ENCODE data around the gene LGR6.
A peak's percentile ranks its signal among the peaks of the same experiment; 100 is the strongest.
"Not testable (repeated sequence)": the region's sequence is repeated elsewhere in the genome, so short reads cannot be mapped to it uniquely, and the experiment has no call there.

The LGR6 gene

DNA sequence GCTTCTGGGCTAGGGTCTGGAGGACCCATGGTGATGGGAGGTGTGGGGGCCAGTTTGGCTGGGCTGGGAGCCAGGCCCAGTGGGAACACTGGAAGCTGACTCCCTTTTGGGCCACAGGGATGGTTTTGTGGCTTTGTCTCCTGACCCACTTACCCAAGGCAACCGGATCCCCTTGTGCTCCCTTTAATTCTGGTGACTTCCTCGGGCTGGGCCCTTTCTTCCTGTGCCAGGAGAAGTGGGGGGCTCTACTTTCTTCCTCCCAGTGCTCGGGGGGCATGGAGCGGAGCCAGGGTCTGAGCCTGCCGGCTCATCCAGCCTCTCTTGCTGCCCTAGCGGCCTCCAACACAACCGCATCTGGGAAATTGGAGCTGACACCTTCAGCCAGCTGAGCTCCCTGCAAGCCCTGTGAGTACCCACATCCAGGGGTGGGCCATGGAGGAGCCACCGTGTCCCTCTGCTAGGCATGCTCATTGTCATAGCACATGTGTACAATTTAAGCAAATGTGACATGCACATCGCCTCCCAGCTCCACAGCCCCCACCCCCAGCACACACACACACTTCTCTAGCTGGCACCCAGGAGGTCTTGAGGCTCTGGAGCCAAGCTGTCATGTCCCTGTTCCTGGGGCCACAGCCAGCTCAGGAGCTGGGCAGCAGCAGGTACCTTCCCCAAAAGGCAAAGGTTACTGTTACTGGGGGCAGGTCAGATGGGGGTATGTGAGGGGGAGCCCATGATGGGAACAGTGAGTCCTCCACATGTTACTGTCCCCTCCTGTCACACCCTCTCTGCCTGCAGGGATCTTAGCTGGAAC is 113.1 kb downstream of the LGR6 start:
- DNase-seq: no peak

DNA sequence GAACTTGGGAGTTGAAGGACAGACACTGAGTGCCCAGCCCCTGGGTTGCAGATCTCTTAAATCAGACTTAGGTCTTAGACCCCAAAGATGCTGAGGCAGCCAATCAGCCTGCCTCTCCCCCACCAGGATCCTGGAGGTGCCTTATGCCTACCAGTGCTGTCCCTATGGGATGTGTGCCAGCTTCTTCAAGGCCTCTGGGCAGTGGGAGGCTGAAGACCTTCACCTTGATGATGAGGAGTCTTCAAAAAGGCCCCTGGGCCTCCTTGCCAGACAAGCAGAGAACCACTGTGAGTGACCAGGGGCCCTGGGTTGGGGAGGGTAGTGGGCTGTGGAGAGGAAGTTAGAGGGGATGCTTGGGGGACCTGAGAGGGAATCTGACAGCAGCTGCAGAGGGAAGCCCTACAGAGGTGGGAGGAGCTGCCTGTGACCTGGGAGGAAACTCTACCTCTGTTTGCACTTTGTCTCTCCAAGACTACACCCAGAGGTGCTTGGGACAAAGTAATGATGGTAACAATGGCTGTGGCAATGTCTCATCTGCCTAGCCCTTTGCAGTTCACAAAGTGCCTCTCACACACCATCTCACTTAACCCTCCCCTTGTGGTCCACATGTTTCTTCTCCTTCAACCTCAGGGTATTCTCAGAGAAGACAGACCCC is 116.6 kb downstream of the LGR6 start:
- DNase-seq: no peak

DNA sequence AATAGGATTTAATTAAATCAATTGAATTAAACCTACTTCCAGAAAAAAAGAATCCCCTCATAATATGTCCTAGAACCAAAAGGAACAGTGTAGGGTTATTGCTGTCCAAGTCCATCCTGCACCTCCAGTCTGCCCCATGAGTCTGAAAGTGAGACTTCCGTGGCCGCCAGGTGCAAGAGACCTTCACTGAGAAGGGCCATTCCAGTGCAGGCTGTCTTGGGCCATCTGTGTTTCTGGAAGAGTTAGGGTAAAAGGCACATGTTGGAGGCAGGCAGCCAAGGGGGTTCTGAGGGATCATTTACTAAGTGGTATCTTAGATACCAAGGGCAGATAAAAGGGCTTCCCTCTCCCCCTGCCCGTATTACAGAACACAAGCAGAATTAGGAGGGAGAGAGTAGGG is 117.1 kb downstream of the LGR6 start:
- DNase-seq: no peak

DNA sequence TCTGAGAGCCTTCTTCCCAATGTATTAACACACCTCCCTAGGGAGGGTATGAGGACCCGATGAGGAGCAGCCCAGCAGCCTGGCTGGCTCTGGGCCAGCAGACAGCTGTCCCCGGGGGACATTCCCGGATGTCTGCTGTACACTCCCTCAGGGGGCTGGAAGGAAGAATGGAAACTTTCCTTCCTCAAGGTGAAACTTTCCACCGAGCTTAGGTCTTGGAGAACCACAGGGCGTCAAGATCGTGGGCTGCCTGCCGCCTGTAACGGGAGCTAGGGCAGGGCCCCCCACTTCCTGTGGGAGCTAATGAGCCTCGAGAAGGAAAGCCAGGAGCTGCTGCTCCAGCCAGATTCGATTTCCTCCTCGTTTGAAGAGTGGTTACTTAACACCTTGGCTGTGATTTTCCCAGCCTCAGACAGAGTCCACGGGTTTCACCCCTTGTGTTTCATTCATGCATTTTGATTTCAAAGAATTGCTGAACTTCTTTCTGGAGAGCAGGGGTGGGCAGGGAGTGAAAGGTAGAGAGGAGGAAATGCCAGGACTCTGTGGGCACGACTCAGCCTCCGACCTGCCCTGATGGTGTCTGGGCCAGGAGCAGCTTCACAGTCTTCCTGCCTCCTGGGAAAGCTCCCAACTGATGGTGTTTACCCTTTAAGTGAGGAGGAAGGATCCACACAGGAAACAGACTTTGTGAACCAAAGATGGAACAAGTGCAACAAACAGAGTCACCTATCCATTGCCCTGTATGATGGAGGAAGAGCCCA is 118.5 kb downstream of the LGR6 start:
- DNase-seq: no peak

DNA sequence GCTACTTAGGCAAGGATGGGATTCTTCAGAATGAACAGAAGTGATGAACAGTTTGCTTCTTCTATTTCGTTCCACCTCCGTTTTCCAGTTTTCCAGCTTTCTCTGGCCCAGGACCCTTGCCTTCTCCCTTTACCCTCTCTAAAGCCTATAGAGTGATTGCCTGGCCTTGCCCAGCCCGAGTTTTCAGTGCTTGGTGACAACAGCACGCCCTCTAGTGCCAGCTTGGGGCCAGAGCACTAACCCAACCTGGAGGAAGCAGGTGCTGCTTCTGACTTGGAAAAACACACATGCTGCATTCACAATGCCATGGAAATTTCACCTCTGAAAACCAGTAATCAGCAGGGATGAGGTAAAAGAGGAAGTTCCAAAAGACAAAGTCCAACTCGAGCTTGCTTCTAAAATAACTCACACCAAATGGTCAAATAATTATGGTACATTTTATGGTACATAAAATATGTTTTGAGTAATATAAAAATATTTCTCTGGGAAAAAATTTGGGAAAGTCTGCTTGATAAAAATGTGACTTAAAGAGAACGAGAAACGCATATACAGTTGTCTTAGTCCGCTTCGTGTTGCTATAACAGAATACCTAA is 122.1 kb downstream of the LGR6 start:
- DNase-seq: peak; percentile 66

DNA sequence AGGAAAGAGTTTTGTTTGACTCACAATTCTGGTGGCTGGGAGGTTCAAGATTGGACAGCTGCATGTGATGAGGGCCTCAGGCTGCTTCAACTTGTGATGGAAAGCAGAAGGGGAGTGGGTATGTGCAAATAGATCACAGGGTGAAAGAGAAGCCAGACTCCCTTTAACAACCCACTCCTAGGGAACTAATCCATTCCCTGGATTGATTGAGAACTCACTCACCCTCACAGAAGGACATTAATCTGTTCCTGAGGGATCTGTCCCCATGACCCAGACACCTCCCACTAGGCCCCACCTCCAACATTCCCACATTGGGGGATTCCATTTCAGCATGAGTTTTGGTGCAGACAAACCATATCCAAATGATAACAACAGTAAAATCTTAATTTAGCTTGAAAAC is 122.6 kb downstream of the LGR6 start:
- no peak for DNase-seq

DNA sequence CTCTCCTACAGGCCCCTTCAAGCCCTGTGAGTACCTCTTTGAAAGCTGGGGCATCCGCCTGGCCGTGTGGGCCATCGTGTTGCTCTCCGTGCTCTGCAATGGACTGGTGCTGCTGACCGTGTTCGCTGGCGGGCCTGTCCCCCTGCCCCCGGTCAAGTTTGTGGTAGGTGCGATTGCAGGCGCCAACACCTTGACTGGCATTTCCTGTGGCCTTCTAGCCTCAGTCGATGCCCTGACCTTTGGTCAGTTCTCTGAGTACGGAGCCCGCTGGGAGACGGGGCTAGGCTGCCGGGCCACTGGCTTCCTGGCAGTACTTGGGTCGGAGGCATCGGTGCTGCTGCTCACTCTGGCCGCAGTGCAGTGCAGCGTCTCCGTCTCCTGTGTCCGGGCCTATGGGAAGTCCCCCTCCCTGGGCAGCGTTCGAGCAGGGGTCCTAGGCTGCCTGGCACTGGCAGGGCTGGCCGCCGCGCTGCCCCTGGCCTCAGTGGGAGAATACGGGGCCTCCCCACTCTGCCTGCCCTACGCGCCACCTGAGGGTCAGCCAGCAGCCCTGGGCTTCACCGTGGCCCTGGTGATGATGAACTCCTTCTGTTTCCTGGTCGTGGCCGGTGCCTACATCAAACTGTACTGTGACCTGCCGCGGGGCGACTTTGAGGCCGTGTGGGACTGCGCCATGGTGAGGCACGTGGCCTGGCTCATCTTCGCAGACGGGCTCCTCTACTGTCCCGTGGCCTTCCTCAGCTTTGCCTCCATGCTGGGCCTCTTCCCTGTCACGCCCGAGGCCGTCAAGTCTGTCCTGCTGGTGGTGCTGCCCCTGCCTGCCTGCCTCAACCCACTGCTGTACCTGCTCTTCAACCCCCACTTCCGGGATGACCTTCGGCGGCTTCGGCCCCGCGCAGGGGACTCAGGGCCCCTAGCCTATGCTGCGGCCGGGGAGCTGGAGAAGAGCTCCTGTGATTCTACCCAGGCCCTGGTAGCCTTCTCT is 124.6 kb downstream of the LGR6 start:
- no peak for DNase-seq

DNA sequence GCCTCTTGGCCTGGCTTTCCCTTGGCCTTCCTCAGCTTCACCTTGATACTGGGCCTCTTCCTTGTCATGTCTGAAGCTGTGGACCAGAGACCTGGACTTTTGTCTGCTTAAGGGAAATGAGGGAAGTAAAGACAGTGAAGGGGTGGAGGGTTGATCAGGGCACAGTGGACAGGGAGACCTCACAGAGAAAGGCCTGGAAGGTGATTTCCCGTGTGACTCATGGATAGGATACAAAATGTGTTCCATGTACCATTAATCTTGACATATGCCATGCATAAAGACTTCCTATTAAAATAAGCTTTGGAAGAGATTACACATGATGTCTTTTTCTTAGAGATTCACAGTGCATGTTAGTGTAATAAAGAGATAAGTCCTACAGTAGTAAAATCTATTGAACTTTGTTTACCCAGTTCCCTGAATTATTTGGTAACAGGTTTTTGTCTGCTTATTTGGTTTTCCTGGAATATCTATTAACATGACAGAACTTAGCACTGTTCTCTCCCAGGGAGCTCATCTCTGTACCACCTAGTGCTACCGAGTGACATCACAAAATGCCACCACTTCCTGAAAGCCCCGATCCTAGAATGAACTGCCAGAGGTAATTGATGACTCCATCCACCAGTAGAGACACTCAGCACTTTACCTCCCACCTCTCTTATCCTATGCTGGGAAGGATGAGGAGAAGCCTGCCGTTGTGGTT is 125.9 kb downstream of the LGR6 start:
- DNase-seq: no peak

DNA sequence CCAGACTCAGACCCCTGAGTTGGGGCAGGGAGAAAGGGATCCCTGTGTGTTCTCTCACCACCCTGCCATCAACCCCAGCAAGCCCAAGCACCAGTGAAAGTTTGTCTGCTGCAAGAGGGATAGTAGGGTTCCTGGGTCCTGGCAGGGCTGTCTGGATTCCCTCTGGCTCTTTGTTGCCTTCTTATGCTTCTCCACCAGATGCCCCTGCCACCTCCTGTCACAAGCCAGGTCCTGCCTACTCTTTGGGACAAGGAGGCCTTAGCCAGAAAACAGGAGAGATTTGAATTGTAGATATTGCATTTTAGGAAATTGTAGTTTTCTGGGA is 126.4 kb downstream of the LGR6 start:
- DNase-seq: no peak

DNA sequence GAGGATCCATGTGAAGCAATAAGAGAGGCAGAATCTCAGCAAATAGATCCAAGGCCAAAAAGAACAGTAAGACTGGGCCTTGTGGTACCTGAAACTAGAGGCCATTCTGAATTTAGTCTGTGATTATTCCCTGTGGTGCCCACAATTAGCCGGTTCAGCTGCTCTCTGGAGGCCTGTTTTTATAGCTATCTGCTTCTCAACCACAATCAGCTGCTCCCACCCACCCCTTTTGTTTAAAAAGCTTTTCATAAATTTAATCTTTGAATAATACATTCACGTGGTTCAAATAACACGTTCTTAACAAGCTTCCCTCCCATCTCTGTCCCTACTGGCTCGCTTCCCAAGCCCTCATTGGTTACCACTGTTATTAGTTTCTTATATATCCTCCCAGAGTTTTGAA is 130.1 kb downstream of the LGR6 start:
- no peak for DNase-seq

DNA sequence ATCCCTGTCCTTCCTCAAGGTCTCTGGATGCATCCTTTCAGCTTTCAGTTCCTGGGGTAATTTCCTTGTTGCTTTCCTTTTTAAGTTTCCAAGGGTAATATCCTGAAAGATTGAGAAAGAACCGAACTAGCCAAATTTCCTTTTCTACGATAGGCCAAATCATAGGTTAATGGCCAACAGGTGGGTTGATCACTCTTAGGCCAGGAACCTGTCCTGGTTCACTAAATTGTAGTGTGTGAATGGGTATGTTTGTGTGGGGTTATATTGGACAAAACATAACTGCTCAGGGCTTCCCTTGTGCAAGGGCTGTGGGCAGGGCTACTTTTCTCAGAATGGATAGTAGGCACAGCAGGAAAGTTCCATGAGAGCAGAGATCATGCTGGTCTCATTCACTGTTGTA is 131.0 kb downstream of the LGR6 start:
- no peak for DNase-seq

DNA sequence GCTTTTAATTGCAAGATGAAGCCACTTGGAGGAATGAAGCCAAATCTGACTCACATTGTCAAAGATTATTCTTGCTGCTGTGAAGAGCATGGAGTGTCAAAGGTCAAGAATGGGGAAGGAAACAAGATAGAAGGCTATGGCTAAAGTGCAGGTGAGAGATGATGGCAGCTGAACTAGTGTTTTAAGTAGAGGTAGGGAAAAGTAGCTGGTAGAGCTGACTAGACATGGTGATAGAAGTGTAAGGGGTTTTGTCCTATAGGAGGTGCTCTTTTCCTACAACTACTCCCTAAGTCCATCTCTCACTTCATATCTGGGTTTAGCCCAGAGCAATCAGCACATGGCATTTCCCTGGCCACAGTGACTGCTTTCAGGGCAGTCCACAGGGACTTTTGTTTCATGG is 136.3 kb downstream of the LGR6 start:
- DNase-seq: peak; percentile 25

DNA sequence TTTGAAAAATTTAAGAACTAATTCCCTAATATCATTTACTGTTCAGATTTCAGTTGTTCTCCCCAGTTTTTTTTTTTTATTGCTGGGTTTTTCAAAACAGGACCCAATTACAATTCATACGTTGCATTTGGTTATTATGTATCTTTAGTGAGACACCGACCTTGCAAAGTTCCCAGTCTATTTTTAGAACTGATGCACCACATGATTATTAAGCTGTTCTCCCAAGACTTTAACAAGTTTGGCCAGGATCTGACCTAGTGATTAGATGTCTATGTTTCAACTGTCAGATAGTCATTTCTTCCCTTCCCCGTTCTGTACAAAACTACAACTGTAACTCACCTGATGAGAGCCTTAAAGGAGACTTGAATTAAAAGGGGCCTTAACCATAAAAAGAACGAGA is 140.3 kb downstream of the LGR6 start:
- DNase-seq: no peak

DNA sequence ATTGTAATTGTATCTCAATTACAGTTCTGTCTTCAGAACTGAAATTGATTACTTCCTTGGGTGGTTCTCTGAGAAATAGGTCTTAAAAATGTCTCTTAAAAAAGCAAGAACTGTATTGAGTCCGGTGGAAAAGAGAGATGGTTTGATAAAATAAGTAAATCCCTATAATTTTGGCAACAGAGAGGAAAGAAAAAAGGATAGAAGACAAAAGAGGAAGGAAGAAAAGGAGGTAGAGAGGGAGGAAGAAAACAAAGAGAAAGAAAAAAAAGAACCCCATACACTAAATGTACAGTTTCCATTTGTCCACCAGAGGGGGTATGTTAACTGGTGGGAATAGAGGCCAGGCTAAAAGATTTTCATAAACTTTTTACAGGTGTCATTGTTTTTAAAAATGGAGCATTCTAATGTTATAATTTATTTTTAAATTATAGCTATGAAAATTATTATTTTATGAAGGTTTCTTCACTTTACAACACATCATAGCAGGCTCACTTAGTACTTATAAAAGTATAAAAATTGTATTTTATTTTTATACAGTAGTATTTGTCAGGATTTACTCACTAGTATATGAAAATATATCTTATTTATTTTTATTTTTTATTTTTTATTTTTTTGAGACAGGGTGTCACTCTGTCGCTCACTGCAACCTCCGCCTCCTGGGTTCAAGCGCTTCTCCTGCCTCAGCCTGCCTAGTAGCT is 150.2 kb downstream of the LGR6 start:
- peak; percentile 82 for DNase-seq

DNA sequence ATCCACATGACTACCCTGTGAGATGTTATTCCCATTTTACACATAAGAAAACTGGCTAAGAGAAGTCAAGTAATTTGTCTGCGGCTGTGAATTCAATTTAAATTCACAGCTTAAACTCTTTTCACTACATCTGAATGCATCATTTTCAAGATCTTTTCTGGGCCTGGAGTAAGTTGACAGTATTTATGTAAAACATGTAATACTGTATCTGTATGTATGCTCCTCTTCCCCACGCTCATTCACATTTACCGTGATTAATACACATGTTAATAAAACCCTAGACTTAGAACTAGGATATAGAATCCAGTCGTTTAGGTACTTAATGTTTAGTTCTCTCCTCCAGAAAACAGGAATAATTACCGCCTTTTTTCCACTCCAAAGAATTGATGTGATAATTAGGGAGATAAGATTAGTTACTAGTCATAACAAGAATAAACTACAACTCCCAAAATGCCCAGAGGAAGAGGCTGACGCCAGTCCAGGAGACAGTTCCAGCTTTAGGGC is 154.5 kb downstream of the LGR6 start:
- DNase-seq: no peak

DNA sequence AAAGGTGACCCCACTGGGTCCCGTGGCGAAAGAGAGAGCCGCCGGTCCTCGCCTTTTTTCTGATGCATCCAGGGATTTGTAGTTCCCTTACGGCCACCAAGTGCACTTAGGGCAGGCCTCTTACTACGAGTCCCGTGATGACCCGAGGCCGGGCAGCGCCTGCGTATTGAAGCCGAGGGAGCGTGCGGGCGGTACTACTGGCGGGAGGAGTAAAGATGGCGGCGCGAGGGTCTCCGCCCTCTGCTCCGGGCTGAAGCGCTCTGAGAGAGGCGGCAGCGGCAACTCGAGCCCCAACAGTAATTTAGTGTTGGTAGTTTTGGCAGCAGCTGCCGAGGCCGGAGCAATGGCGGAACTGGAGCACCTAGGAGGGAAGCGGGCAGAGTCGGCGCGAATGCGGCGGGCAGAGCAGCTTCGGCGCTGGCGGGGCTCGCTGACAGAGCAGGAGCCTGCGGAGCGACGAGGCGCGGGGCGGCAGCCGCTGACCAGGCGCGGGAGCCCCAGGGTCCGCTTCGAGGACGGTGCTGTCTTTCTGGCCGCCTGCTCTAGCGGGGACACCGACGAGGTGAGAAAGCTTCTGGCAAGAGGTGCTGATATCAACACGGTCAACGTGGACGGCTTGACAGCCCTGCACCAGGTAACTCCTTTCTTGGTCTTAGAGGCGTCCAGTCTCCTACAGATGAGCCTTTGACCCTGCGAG is 155.1 kb downstream of the LGR6 start, which contains the start of gene PPP1R12B:
Gene PPP1R12B (plus strand): TSS at position 191 of the 697 bp plus-strand sequence. CDS start 153 bp downstream, at position 344.
- peak; percentile 99 for DNase-seq

DNA sequence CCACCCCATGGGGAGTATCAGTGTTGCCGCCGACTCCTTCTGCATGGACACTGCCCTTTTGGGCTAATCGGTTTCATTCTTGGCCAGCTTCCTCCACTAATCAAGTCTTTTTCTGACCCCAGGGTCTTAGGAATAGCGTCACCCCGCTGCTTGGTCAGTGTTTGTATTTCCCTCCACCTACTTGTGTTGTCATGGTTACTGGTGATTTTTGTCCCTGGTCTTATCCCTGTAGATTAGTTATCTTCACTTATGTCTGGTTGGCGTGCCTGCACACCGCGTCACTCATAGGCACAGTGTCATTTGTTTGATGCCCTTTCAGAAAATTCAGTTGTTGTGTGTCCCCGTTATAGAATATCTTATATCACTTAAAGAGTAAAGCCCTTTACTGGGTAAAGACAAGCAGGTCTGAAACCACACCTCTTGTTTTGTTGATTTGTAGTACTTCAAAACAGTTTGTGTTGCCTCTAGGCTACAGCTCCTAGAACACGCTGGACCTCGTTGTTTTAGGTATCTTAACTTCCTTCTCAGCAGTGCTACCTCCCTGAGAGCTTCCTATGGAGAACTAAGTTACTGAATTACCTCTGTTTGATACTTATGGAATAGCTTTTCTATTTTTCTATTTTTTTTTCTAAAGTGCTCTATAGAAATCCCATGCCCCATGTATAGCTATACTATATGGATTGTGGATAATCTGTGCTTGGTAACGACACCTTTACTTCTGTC is 155.8 kb downstream of the LGR6 start:
- peak; percentile 64 for DNase-seq

DNA sequence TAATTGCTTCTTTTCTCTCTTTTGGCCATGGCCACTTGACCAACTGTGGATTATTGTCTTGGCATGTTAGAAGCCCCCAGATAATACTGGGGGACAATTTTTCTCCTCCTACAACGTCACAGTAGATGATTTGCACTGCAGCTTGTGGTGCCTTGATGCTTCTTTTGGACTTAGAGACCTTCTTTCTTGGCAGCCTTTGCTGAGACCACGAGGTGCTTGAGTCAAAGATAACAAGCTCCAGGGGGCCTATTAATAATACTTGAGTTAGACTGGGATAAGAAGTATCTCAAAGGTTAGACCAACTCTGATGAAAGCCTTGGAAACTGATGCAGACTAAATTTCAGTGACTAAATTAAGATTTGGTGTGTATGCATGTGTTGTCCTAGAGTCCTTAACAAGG is 158.1 kb downstream of the LGR6 start:
- peak; percentile 71 for DNase-seq

DNA sequence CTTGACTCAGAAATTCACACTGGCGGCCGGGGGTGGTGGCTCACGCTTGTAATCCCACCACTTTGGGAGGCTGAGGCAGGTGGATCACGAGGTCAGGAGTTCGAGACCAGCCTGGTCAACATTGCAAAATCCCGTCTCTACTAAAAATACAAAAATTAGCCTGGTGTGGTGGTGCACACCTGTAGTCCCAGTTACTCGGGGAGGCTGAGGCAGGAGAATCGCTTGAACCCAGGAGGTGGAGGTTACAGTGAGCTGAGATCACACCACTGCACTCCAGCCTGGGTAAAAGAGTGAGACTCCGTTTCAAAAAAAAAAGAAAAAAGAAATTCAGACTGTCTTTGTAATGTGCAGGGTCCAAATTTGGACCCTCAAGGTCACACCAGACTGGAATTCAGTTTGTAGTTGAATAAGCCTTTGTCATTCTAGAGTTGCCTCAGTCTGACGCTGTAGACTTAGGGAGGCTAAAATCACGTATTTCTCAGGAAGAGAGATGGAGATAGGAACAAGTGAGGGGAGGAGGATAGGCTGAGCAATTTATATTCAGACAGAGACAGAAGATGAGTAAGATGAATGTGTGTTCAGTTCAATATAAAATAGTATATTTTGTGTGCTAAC is 159.1 kb downstream of the LGR6 start:
- DNase-seq: not testable (repeated sequence)

Measured in hematopoietic multipotent progenitor cell treated with erythropoietin and hydrocortisone succinate and interleukin-3 and kit ligand, for 8 days (in vitro differentiated cells).